GM21825 (cell line): ENCODE results near the gene PCED1B.
A peak's percentile ranks its signal among the peaks of the same experiment; 100 is the strongest.
"Not testable (repeated sequence)": the region's sequence is repeated elsewhere in the genome, so short reads cannot be mapped to it uniquely, and the experiment has no call there.

ENCODE experiments used
- ATAC-seq: cut with Tn5 transposase; IDR thresholded peaks from one replicate; pipeline ENCODE4 v1.9.1; 2021; ENCODE audit warnings: mild to moderate bottlenecking, moderate library complexity; ENCODE audit not compliant: unreplicated experiment

The PCED1B gene

GRCh38 chr12:47268501-47269454 lies 189.4 kb downstream of the PCED1B start:
- ATAC-seq, result peak; percentile 80

- no peak for ATAC-seq
Observed at GRCh38 chr12:47269916-47270315, 190.5 kb downstream of the PCED1B start.

GRCh38 chr12:47270782-47271664 lies 191.6 kb downstream of the PCED1B start:
- no peak for ATAC-seq

DNA sequence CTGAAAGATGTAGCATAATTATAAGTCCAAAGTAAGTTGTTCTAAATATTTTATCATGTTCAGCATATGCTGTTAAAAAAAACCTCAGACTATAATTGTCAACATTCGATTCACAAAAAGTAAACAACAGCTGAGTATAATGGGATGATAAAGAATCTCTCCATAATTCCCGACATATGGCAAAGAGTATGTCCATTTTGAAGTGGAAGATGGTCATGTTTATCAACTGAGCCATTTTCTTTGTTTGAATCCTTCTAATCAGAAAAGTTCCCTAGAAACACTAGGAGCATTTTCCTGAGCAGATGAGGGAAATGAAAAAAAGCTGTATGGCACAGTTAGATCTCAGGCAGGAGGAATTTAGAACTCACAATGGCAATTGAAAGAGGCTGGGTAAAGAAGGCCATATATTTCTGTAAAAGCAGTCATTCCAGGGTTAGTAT lies 192.4 kb downstream of the PCED1B start:
- no peak for ATAC-seq

GRCh38 chr12:47272412-47273190 lies 193.2 kb downstream of the PCED1B start:
- no peak for ATAC-seq

GRCh38 chr12:47273191-47273626 lies 193.8 kb downstream of the PCED1B start:
- ATAC-seq, result no peak

DNA sequence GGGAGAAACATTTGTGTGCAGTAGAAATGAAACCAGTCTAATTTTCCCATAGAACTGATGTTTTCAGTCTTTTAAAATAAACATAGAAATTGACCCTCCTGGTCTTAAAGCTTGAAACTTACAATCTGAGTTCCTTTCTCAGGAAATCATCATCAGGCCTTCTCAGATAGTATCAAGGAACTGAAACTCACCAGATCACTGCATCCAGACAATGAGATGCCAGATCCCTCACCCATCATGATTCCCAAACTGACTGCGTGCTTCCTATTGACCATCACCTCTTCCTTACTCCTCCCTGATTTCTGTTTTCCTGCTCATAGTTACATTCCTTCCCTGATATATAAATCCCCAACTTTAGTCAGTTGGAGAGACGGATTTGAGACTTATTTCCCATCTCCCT lies 195.3 kb downstream of the PCED1B start:
- ATAC-seq, result no peak

- ATAC-seq, result no peak
Observed at GRCh38 chr12:47276253-47276620, 196.8 kb downstream of the PCED1B start.

GRCh38 chr12:47276621-47277309 lies 197.3 kb downstream of the PCED1B start:
- peak; percentile 94 for ATAC-seq

DNA sequence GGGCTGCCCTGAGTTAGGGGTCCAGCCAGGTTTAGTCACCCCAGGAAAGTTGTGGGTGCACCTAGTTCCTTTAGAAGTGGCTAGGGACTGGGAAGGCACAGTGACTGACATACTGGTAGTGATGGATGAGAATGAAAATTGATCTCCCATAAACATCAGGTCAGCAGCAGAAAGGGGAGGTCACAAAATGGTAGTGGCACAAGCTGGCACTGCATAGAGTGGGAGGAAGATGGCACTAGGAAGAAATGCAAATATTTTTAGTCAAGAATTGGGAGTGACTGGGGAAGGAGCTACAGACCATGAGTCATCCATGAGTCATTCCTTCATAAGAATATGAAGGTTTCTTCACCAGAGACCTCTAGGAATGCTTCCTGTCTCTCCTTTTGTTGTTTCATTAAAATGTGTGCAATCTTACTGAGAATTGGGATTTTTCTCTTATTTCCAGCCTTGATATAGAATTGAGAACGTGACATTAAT lies 198.6 kb downstream of the PCED1B start:
- no peak for ATAC-seq

DNA sequence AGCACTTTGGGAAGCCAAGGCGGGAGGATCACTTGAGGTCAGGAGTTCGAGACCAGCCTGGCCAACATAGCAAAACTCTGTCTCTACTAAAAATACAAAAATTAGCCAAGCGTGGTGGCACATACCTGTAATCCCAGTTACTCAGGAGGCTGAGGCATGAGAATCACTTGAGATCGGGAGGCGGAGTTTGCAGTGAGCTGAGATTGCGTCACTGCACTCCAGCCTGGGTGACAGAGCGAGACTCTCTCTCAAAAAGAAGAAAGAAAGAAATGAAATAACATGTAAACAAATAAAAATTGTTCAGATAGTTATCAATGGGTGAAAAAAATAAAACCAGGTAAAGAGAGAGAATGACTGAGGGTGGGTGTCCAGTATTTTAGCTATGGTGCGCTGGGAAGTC lies 200.3 kb downstream of the PCED1B start:
- not testable (repeated sequence) for ATAC-seq

DNA sequence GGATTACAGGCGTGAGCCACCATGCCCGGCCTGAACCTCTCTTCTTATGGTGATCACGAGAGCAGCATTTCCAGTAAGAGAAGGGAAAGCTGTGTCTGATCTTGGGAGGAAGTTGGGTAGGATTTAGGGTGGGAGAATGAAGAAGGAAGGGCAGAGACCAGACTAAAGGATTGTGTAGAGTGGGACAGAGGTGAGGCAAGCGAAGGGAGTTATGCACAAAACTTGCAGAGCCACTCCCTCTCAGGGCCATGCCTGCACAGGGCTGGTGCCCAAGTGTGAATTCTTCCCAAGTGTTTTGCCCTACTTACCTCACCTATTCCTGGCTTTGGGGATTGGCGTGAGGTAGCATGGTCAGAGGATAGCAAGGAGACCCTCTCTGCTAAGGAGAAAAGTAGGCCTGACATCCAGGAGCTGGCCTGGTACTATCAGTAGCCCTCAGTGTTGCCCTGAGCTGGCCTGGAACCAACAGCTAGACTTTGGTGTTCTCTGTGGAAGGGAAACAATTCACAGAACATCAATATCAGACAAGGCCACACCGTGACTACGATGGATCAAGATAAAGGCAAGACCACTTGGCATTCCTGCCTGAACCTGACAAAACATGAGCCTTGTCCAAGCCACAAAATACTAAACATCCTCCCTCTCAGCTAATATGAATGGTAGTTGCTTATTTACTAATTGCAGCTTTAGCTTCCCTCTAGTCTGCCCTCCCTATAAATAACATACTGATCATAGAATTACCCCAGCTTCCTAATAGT lies 201.3 kb downstream of the PCED1B start:
- no peak for ATAC-seq

DNA sequence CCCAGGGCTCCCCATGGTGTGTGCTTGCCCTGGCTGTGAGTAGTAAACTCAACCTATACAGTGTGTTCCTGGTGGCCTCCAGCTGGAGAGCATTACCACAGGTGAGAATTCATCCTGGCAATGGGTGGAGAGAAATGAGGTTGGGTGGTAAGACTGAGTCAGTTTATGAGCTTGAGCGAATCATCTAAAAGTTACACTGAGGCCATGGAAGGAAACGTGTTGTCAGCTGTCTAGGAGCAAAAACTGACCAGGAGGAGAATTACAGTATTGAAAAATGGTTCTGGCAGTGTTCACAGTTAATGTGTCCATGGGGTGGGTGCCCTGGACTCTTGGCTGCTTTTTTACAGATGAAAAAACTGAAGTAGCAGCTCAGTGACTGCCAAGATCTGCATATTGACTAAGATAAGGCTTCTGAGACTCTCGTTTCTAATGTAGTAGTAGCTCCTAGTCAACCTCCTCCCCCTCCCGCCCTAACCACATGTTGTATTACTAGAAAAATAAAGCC lies 202.3 kb downstream of the PCED1B start:
- ATAC-seq, result no peak

DNA sequence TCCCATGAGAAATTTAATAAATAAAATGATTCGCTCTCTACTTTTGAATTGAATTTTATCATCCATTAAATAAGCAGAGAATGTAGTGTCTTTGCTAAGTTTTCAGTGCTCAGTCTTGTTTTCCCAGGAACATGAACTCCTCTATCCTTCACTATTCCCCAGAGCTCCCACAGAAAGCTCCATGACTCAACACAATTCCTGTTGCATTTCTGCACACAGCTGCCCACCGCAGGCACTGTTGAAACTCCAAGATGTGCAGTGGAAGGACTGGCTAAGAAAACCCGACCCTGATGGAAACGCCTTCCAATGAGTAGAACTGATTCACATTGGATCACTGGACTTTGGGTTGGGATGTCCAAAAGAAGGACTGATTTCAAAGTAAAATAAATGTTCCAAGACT lies 202.8 kb downstream of the PCED1B start:
- ATAC-seq, result no peak
